ENCODE measurements around the gene BACH2.

The BACH2 gene

DNA sequence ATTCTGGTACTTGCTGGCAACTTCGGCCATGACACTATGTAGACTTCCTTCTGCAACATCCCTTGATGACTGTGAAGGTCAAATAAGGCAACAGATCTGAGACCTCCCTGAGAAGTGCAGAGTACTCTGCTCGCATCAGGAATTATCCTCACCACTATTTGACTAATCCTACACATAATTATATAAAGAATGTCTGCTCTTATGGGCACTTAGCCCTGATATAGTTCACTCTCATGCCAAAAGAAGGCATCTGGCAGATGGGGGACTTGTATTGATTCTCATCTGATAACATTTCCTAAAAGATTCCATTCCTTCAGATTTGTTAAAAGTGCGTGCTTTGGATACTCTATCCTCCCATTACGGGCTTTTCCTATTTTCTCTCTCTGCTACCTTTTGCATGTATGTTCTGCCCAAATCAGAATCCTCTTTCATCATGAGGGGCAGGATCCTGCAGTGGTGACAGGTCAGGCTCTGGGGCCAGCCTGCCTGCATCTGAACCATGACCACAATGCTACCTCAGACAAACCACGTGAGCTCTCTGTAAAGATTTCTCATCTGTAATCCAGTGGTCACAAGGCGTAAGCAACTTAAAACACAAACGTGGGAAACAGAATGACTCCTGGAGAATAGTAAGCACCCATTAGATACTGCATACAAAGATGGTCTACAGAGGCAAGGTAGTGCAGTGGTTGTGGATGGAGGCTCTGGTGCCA lies 268.4 kb downstream of the BACH2 start:
- Histone ChIP-seq H3K36me3 (ENCODE audit: insufficient read depth, low read length) (no peaks in the 10 kb centered on the region), H3K4me3 (ENCODE audit: low read depth, low read length) (no peak overlapping the region), H3K4me1 (ENCODE audit: control insufficient read depth, insufficient read depth, low read length, unreplicated experiment) (peaks cover 18% of the 10 kb centered on the region), H3K79me2 (ENCODE audit: control insufficient read depth, insufficient read depth, low read length, unreplicated experiment) (no peaks in the 10 kb centered on the region), H3K27ac (ENCODE audit: low read depth, low read length) (no peak overlapping the region), H3K27me3 (ENCODE audit: insufficient read depth, low read length) (no peaks in the 10 kb centered on the region), H2AFZ (ENCODE audit: low read length, unreplicated experiment) (no peak overlapping the region)

DNA sequence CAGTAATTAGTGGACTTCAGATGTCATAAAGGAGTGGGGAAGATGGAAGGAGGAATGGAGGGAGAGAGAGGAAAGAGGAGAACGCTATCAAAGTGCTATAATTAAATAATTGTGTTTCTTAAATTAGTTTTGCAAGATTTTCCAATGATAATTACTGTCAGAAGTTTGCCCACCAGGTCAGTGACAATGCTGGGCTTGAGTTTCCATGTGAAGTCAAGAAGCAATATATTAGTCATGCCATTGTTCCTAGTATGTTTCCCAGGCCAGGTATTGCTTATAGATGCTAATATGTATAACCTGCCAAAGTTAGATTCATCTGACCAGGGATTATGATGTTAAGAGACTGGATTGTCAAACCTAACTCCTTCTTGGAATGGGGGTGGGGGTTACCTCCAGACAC lies 270.4 kb downstream of the BACH2 start:
- H3K4me3 ChIP-seq (ENCODE audit: low read depth, low read length): no peak overlapping the region
- H3K27ac ChIP-seq (ENCODE audit: low read depth, low read length): peak overlapping the region; percentile 43
- H3K36me3 ChIP-seq (ENCODE audit: insufficient read depth, low read length): no peaks in the 10 kb centered on the region
- no peaks in the 10 kb centered on the region for H3K27me3 ChIP-seq (ENCODE audit: insufficient read depth, low read length)
- H3K79me2 ChIP-seq (ENCODE audit: control insufficient read depth, insufficient read depth, low read length, unreplicated experiment): no peaks in the 10 kb centered on the region
- peaks cover 18% of the 10 kb centered on the region for H3K4me1 ChIP-seq (ENCODE audit: control insufficient read depth, insufficient read depth, low read length, unreplicated experiment)
- no peak overlapping the region for H2AFZ ChIP-seq (ENCODE audit: low read length, unreplicated experiment)

DNA sequence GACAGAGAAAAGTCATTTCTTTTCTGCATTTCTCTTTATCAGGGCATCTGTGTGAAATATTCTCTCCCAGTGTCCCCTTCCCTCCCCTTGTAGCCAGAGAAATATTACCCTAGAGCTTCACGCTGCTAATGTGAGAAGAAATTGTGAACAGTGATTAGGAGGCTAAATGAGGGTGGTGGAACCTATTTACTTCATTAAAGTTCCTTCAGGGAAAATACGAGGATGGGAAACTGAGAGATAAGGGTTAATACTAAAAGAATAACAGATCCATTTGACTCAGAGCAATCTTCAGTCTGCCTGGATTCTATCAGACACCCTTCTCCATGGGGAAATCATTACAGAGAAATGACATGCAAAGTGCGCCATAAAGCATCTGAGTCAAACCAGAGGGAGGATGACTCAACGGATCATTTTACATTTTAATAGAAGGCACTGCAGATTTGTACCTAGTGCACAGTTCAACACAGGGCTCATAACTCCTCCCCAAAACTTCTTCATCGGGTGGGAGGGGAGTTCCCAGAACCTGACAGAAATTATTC lies 271.1 kb downstream of the BACH2 start:
- Histone ChIP-seq H3K79me2 (ENCODE audit: control insufficient read depth, insufficient read depth, low read length, unreplicated experiment) (no peaks in the 10 kb centered on the region), H3K27ac (ENCODE audit: low read depth, low read length) (peak overlapping the region; percentile 76), H2AFZ (ENCODE audit: low read length, unreplicated experiment) (peak overlapping the region; percentile 34), H3K4me1 (ENCODE audit: control insufficient read depth, insufficient read depth, low read length, unreplicated experiment) (peaks cover 18% of the 10 kb centered on the region), H3K4me3 (ENCODE audit: low read depth, low read length) (peak overlapping the region; percentile 46; the same call in 1 of the 2 replicates), H3K36me3 (ENCODE audit: insufficient read depth, low read length) (no peaks in the 10 kb centered on the region), H3K27me3 (ENCODE audit: insufficient read depth, low read length) (no peaks in the 10 kb centered on the region)

DNA sequence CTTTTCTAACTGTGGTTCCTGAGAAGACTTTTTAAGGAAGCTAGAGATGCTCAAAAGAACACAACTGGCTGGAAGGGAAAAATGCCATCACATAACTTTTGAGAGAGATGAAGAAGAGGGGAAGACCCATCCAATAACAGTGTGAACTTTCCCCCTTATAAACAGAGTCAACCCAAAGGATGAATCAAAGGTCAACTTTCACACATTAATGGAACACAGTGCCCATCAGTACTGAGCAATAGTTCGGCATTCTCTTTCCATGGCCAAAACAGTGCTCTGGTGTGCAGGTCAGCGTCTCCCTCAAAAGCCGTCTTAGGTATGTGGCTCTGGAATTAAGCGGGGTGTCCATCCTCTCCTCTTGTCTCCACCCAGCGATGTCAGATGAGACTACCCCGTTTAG lies 272.0 kb downstream of the BACH2 start:
- no peaks in the 10 kb centered on the region for H3K36me3 ChIP-seq (ENCODE audit: insufficient read depth, low read length)
- H3K79me2 ChIP-seq (ENCODE audit: control insufficient read depth, insufficient read depth, low read length, unreplicated experiment): no peaks in the 10 kb centered on the region

DNA sequence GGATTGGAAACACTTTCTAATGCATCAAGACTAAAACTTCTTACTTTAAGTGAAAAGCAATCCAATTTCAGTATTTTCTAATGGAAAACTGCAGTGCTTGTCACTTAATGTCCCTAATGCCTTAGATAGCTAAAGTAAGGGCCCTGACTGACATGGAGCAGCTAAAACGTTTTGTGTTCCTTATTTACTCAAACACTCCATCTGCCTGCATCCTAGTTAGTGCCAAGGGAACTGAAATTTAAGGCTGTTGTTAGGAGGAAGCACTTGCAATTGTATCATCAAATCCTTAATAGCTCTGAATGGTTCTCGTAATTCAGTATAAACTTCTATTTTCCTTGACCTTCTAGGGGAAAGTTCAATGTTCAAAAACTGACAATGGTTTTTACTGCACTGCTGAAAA lies 274.9 kb downstream of the BACH2 start:
- Histone ChIP-seq H3K27ac (ENCODE audit: low read depth, low read length) (no peak overlapping the region), H3K4me1 (ENCODE audit: control insufficient read depth, insufficient read depth, low read length, unreplicated experiment) (peaks cover 18% of the 10 kb centered on the region), H3K4me3 (ENCODE audit: low read depth, low read length) (no peak overlapping the region), H2AFZ (ENCODE audit: low read length, unreplicated experiment) (no peak overlapping the region), H3K36me3 (ENCODE audit: insufficient read depth, low read length) (no peaks in the 10 kb centered on the region), H3K27me3 (ENCODE audit: insufficient read depth, low read length) (no peaks in the 10 kb centered on the region), H3K79me2 (ENCODE audit: control insufficient read depth, insufficient read depth, low read length, unreplicated experiment) (no peaks in the 10 kb centered on the region)

More for the DNA sequence above, 272.0 kb downstream of the BACH2 start:
- no peak overlapping the region for H3K4me3 ChIP-seq (ENCODE audit: low read depth, low read length)
- no peaks in the 10 kb centered on the region for H3K27me3 ChIP-seq (ENCODE audit: insufficient read depth, low read length)
- H3K27ac ChIP-seq (ENCODE audit: low read depth, low read length): no peak overlapping the region
- H2AFZ ChIP-seq (ENCODE audit: low read length, unreplicated experiment): no peak overlapping the region
- H3K4me1 ChIP-seq (ENCODE audit: control insufficient read depth, insufficient read depth, low read length, unreplicated experiment): peaks cover 18% of the 10 kb centered on the region

DNA sequence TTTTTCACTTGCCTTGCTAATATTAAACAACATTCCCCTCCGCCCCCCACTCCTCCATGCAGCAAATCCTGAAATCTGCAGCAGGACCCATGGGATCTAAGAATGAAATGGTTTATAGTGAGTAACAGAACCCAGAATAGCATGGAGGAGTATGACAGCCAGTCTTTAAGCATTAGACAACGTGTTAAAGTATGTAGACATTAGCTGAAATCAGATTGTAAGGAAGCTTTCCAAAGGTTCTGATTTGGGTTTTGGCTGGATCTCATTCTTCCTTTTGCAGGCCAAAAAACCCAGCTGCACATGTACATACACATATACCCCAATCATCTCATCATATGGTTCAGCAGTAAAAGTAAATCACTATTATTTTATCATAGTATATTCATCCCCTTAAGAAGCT lies 275.9 kb downstream of the BACH2 start:
- Histone ChIP-seq H3K79me2 (ENCODE audit: control insufficient read depth, insufficient read depth, low read length, unreplicated experiment) (no peaks in the 10 kb centered on the region), H3K4me1 (ENCODE audit: control insufficient read depth, insufficient read depth, low read length, unreplicated experiment) (peaks cover 10% of the 10 kb centered on the region)

DNA sequence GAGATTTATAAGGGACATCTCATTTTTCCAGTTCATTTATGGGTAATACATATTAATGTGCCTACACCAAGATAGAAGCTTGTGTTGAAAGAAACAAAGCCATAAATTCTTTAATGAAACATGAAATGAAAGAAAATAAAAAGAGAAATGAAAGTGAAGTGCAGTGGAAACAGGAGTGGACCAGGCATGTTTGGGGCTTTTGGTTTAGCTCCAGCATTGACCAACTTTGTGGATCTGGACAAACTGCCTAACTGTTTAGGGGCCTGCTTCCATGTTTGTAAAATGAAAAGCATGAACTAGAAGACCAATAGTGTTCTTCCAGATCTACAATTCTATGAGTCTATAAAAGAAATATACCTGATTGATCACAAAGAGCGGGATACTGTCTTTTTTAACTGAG lies 277.4 kb downstream of the BACH2 start:
- Histone ChIP-seq H3K27ac (ENCODE audit: low read depth, low read length) (no peak overlapping the region), H3K79me2 (ENCODE audit: control insufficient read depth, insufficient read depth, low read length, unreplicated experiment) (no peaks in the 10 kb centered on the region), H3K4me3 (ENCODE audit: low read depth, low read length) (no peak overlapping the region), H3K36me3 (ENCODE audit: insufficient read depth, low read length) (no peaks in the 10 kb centered on the region), H3K4me1 (ENCODE audit: control insufficient read depth, insufficient read depth, low read length, unreplicated experiment) (no peaks in the 10 kb centered on the region), H3K27me3 (ENCODE audit: insufficient read depth, low read length) (no peaks in the 10 kb centered on the region), H2AFZ (ENCODE audit: low read length, unreplicated experiment) (no peak overlapping the region)

More for the DNA sequence above, 275.9 kb downstream of the BACH2 start:
- Histone ChIP-seq H2AFZ (ENCODE audit: low read length, unreplicated experiment) (no peak overlapping the region), H3K36me3 (ENCODE audit: insufficient read depth, low read length) (no peaks in the 10 kb centered on the region), H3K27me3 (ENCODE audit: insufficient read depth, low read length) (no peaks in the 10 kb centered on the region), H3K4me3 (ENCODE audit: low read depth, low read length) (no peak overlapping the region), H3K27ac (ENCODE audit: low read depth, low read length) (no peak overlapping the region)

DNA sequence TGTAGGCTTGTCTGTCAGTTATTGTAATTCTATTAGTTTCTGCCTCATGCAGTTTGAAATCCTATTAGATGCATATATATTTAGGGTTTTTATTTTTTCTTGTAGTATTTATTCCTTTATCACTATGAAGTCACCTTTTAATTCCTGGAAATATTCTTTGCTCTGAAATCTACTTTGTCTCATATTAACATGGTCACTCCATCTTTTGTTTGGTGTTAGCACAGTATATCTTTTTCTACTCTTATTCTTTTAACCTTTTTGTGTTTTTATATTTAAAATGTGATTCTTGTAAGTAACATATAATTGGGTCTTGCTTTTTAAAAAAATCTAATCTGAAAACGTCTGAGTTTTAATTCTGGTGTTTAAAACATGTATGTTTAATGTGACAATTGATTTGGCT lies 280.8 kb downstream of the BACH2 start:
- Histone ChIP-seq H3K79me2 (ENCODE audit: control insufficient read depth, insufficient read depth, low read length, unreplicated experiment) (no peaks in the 10 kb centered on the region), H3K27ac (ENCODE audit: low read depth, low read length) (no peak overlapping the region), H3K36me3 (ENCODE audit: insufficient read depth, low read length) (no peaks in the 10 kb centered on the region), H3K4me1 (ENCODE audit: control insufficient read depth, insufficient read depth, low read length, unreplicated experiment) (no peaks in the 10 kb centered on the region), H2AFZ (ENCODE audit: low read length, unreplicated experiment) (no peak overlapping the region), H3K4me3 (ENCODE audit: low read depth, low read length) (no peak overlapping the region), H3K27me3 (ENCODE audit: insufficient read depth, low read length) (no peaks in the 10 kb centered on the region)

DNA sequence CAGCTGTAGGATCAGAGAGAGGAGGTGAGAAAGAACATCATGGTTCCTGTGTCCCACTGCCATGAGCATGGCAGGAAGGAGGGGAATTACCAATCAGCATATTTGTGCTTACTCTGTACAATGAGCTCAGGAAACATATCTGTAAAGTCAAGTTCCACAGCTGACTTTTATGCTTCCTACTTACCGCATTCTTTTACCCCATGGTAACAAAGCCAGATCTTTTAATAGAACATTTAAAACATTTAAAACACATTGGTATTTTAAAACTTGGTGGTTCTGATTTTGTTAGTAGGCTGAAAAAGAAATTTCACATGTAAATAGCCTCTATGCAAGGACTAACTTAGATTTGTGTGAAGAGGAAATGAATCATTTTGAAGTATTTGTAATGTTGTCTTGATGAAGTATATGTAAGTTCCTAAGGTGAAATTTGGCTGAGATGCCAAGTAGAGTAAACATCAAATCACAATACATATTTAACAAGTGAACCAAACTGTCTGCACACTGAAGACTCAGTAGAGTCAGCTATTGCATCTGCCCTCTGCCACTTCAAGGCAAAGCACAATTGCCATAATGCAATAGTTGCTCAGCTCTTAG lies 287.6 kb downstream of the BACH2 start:
- Histone ChIP-seq H3K27ac (ENCODE audit: low read depth, low read length) (peak overlapping the region; percentile 69), H3K36me3 (ENCODE audit: insufficient read depth, low read length) (no peaks in the 10 kb centered on the region), H2AFZ (ENCODE audit: low read length, unreplicated experiment) (peak overlapping the region; percentile 6), H3K4me3 (ENCODE audit: low read depth, low read length) (no peak overlapping the region), H3K4me1 (ENCODE audit: control insufficient read depth, insufficient read depth, low read length, unreplicated experiment) (peaks cover 28% of the 10 kb centered on the region), H3K79me2 (ENCODE audit: control insufficient read depth, insufficient read depth, low read length, unreplicated experiment) (no peaks in the 10 kb centered on the region), H3K27me3 (ENCODE audit: insufficient read depth, low read length) (no peaks in the 10 kb centered on the region)

DNA sequence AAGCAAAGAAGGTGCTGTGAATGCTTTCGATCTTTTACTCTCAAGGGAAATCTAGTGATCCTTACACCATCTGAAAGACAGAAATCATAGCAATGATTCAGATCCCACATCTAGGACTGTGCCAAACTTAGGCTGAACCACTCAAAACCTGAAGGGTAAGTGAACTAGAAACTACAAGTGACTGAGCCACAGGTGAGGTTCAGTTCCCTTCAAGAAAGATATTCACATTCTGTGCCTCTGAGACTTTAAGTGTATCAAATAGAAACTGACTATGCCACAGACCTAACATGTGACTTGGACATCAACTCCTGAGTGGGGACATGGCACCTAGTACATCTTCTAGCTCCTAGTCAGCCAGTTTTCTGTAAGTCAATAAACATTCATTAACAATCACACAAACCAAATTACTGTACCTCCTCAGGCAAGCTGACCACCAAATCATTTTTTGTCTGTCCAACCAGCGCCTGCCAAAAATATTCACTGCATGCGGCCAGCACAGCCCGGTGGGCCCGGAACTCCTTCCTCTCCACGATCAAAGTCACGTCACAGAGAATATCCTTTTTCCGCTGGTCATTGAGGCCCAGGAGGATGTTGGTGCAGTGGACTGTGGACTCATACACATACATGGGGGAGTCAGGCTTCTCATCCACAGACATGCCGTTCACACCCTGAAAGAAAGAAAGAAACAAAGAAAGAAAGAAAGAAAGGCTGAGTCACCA lies 288.3 kb downstream of the BACH2 start:
- H3K27ac ChIP-seq (ENCODE audit: low read depth, low read length): peak overlapping the region; percentile 69
- H3K4me3 ChIP-seq (ENCODE audit: low read depth, low read length): no peak overlapping the region
- peaks cover 28% of the 10 kb centered on the region for H3K4me1 ChIP-seq (ENCODE audit: control insufficient read depth, insufficient read depth, low read length, unreplicated experiment)
- no peaks in the 10 kb centered on the region for H3K36me3 ChIP-seq (ENCODE audit: insufficient read depth, low read length)
- no peaks in the 10 kb centered on the region for H3K27me3 ChIP-seq (ENCODE audit: insufficient read depth, low read length)
- no peaks in the 10 kb centered on the region for H3K79me2 ChIP-seq (ENCODE audit: control insufficient read depth, insufficient read depth, low read length, unreplicated experiment)
- H2AFZ ChIP-seq (ENCODE audit: low read length, unreplicated experiment): peak overlapping the region; percentile 6
